TTC549 (cell line): ENCODE results near the gene KIRREL3.

Experiments
- FAIRE-seq: peaks from 2 replicates; lab custom pipeline; 2012; peaks lifted over from hg19 to GRCh38; lab: Jason Lieb, UNC

The KIRREL3 gene

DNA sequence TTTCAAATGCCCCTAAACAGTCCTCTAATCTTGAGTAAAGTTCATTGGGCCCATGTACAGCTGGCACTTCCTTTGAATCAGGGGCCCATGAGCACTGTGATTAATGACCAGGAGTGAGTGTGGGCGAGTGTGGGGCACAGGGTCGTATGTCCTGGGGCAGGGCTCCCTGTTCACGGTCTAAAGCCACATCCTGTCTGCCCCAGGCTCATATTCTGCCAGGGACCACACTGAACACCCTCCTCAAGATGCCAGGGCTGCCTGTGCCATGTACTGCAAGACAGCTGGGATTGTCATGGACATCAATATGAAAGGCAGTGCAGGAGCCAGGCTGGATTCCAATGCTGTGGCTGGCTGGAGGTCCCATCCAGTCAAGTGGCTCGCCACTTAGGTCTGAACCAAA, 130.5 kb downstream of the KIRREL3 start:
- FAIRE-seq: no peak

DNA sequence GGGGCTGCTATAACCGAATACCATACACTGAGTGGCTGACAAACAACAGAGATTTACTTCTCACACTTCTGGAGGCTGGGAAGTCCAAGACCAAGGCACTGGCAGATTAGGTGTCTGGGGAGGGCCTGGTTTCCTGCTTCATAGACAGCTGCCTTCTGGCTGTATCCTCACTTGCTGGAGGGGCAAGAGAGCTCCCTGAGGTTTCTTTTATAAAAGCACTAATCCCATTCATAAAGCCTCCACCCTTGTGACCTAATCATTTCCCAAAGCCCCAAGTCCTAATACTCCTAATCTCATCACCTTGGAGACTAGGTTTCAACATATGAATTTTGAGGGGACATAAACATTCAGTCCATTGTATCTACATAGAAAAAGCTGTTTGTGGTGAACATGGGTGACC, 131.8 kb downstream of the KIRREL3 start:
- no peak for FAIRE-seq

GRCh38 chr11:126864934-126865333, 135.6 kb downstream of the KIRREL3 start:
- FAIRE-seq: no peak

GRCh38 chr11:126863294-126863997, 137.1 kb downstream of the KIRREL3 start:
- no peak for FAIRE-seq

GRCh38 chr11:126862664-126863243, 137.8 kb downstream of the KIRREL3 start:
- no peak for FAIRE-seq

DNA sequence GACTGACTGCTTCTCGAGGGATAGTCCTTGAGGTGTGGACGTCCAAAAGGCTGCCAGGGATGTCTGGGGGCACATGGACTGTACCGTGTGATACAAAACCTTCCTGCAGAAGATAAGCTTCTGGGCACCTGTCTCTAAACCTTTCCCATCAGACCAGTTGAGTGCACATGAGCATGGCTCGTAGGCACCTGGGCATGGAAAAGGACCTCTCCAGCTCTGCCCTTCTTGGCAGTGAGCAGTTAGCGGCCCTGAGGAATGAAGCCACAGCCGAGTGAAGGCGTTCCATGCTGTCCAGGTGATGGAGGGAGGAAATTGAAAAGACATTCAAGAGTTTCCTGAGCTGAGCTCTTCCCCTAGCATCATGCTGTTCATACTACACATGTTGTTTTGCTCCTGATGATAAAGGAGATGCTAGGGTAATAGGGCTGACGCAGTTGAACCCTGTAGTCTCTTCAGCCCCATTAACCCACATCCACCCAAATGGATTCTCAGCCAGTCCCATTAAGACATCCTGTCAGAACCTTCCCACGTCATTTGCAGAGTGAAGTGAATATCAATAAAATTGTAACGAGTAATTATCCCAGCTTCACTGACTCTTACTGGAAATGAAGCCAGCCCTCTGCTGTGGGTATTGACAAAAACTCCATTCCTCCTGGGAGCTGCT, 138.6 kb downstream of the KIRREL3 start:
- FAIRE-seq: no peak

- FAIRE-seq: no peak
These were observed 142.4 kb downstream of the KIRREL3 start for GRCh38 chr11:126857860-126858808.

DNA sequence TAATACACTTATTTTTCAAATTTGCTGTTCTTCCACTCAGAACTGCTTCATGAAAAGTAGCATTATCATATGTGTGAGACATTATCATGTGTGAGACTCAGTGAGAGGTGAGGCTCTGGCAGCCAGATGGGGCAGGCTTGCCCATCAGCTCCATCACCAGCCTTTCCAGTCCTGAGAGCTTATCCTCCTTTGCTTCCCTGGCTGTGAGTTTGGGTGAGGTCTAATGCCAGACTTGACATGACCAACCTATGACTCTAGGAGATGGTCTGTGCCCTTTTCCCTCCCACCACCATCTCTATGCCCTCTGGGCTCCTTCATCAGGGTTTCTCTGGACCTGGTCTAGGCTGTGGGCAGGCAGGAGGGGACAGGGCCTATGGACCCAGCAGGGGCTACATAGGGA, 145.0 kb downstream of the KIRREL3 start:
- no peak for FAIRE-seq

- no peak for FAIRE-seq
These were observed 146.8 kb downstream of the KIRREL3 start for GRCh38 chr11:126853732-126854131.

- no peak for FAIRE-seq
These were observed 155.8 kb downstream of the KIRREL3 start for GRCh38 chr11:126844789-126845188.

DNA sequence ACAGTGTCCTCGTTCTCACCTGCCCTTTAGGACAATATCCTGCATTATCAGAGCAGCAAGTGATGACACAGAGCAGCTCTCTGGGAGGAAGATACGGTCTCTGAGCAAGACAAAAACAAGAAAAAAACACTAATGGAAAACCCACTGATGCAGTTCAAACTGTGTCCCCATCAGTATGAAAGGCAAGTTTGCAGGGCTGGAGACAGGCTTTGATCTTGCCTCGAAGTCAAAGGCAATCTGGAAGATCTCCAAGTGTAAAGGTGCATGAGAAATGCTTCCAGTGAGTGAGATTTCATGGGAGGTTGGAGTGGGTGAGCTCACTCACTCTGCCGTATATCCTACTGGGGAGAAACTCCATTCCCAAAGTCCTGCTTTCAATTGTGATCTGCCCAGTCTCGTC, 157.5 kb downstream of the KIRREL3 start:
- no peak for FAIRE-seq

- no peak for FAIRE-seq
These were observed 158.6 kb downstream of the KIRREL3 start for GRCh38 chr11:126841999-126842398.

DNA sequence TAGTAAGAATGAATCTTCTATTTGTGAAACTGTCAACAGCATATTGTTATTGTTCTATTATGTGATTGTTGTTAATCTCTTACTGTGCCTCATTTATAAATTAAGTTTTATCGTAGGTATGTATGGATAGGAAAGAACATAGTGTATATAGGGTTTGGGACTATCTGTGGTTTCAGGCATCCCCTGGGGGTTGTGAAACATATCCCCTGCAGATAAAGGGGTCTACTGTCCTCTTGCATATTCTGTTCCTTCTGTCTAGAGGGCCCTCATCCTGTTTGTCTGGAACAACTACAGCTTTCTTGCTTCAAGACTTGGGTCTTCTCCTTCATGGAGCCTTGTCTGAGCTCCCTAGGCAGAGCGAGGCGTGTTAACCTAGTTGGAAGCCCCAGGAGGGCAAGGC, 159.6 kb downstream of the KIRREL3 start:
- FAIRE-seq: no peak

DNA sequence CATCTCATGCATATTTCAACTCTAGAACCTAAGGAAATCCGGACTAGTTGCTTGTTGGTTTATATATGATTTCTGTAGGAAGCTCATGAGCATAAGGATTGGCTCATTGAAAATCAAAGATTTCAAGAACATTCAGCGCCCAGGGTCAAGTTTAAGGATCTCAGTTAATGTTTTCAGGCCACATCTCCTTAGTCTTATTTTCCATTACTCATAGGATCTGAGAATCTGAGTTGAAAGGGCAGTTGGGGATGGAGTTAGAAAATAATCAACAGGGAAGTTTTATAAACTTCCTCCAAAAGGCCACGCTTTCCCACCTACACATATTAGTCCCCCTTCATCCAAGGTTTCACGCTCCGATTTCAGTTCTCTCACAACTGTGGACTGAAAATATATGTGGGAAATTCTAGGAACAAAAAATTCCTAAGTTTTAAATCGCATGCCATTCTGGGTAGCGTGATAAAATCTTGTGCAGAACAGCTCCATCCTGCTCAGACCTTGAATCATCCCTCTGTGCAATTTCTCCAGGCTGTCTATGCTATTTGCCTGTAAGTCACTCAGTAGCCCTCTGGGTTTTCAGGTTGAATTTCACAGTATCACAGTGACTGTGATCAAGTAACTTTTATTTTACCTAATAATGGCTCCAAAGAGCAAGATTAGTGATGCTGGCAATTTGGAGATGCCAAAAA, 160.2 kb downstream of the KIRREL3 start:
- FAIRE-seq: no peak

- FAIRE-seq: no peak
These were observed 161.1 kb downstream of the KIRREL3 start for GRCh38 chr11:126839496-126839895.

DNA sequence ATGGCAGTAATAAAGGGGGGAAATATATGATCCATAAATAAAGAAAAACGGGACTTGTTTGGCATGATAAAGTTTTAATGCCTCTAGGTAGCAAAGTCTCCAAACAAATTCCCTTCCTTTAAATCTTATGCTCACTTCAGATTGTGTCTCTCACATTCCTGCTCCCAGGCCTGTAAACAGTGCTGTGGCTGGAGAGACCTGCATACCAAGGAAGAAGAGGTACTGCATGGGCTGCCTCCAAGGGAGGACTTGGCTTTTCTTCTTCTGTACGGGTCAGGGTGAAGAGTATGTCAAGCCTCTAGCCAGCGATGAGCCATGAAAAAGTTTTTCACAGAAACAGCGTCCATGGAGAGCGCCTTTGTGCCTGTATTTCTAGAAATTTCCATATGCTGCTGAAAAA, 161.8 kb downstream of the KIRREL3 start:
- no peak for FAIRE-seq

- no peak for FAIRE-seq
These were observed 163.0 kb downstream of the KIRREL3 start for GRCh38 chr11:126837581-126837980.

GRCh38 chr11:126834573-126834972, 166.0 kb downstream of the KIRREL3 start:
- FAIRE-seq: no peak

GRCh38 chr11:126834149-126834548, 166.4 kb downstream of the KIRREL3 start:
- no peak for FAIRE-seq

- no peak for FAIRE-seq
These were observed 167.5 kb downstream of the KIRREL3 start for GRCh38 chr11:126833065-126833464.

- no peak for FAIRE-seq
These were observed 168.2 kb downstream of the KIRREL3 start for GRCh38 chr11:126832387-126832786.

DNA sequence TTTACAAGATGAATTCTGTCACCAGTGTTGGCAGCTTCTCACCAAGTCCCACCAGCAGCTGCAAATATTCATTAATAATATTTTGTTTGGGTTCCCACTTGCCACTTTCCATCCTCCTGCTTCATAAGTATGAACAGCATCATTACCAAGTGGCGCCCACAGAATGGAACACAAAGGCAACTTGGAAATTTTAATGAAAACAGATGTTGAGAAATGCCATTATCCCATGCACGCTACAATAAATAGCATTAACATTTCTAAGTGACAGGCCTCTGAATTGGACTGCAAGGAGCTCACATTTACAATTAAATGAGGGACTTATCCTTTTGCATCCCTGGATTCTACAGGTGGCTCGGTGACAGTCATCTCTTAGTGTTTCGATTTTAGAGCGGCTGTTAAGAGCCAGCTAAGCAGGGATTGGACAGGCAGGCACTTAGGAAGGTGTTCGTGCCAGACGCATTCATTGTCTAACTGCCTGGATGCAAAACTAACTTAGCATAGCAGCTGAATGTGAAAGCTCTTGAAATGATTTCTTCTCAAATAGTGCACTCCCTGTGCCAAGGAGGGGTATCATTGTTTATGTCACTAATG, 170.3 kb downstream of the KIRREL3 start:
- FAIRE-seq: no peak
